ENCODE data around the gene UBE2F.
"Not testable (repeated sequence)": the region's sequence is repeated elsewhere in the genome, so short reads cannot be mapped to it uniquely, and the experiment has no call there.

UBE2F gene

DNA sequence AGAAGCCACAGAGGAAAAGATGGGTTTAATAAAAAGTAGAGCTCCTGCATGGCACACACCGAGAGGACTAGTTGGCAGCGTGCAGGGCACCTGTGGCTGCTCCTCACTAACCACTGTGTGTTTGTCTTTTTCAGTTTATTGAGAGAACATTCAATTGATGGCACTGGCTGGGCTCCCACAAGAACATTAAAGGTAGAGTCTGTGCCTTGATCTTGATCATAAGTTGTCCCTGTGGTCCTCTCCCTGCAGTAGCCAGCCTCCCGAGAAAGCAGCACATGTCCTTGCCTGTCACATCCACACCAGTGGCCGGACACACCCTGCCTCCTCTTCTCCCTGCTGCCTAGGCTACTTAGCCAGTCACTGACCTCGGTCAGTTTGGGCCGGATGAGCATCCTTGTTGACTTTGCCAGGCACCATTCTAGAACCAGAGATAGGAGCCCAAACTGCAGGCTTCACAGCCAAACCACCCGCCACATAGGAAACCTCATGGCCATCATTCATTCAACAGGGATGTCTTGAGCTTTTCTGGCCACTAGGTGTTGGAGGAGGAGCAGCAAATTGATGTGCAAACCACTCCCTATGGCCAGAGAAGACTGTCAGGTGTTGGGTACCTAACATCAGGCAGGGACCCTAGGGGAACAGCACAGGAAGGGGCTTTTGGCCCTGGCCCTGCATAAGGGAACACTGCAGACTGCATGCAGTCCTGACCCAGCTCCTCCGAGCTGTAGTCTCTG, 63.8 kb downstream of the UBE2F start:
- no peak overlapping the region for H3K27ac ChIP-seq (ENCODE audit: low read depth, low read length)
- H3K4me3 ChIP-seq (ENCODE audit: low read depth, low read length), result no peak overlapping the region
- H3K9ac ChIP-seq (ENCODE audit: low read depth, low read length), result no peak overlapping the region
- no peaks in the 10 kb centered on the region for H3K9me3 ChIP-seq (ENCODE audit: control insufficient read depth, insufficient read depth, low read length)
- H3K27me3 ChIP-seq (ENCODE audit: control insufficient read depth, insufficient read depth, low read length), result no peaks in the 10 kb centered on the region
- H3K4me1 ChIP-seq (ENCODE audit: control insufficient read depth, insufficient read depth, low read length), result peaks cover 13% of the 10 kb centered on the region
- peaks cover 47% of the 10 kb centered on the region for H3K36me3 ChIP-seq (ENCODE audit: control insufficient read depth, insufficient read depth, low read length)

DNA sequence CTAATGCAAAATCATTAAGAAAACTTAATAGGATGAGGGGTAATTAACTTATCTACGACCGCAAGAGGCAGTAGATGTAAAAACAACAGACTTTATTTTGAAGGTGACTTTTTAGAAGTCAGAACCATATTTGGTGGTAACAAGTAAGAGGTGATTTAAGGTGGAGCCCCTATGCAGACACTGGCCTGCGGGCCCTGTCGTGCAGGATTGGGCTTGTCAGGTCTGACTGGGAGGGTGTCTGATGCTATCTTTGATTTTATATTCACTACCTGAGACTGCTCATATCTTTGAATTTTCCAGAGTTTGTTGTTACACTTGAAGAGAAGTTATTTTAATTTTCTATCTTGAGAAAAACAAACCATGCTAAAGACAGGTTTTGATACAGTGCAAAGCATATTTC, 64.9 kb downstream of the UBE2F start:
- no peak overlapping the region for H3K4me3 ChIP-seq (ENCODE audit: low read depth, low read length)
- peaks cover 55% of the 10 kb centered on the region for H3K36me3 ChIP-seq (ENCODE audit: control insufficient read depth, insufficient read depth, low read length)
- H3K9me3 ChIP-seq (ENCODE audit: control insufficient read depth, insufficient read depth, low read length), result no peaks in the 10 kb centered on the region
- H3K9ac ChIP-seq (ENCODE audit: low read depth, low read length), result no peak overlapping the region
- peaks cover 13% of the 10 kb centered on the region for H3K4me1 ChIP-seq (ENCODE audit: control insufficient read depth, insufficient read depth, low read length)
- no peak overlapping the region for H3K27ac ChIP-seq (ENCODE audit: low read depth, low read length)
- H3K27me3 ChIP-seq (ENCODE audit: control insufficient read depth, insufficient read depth, low read length), result no peaks in the 10 kb centered on the region

DNA sequence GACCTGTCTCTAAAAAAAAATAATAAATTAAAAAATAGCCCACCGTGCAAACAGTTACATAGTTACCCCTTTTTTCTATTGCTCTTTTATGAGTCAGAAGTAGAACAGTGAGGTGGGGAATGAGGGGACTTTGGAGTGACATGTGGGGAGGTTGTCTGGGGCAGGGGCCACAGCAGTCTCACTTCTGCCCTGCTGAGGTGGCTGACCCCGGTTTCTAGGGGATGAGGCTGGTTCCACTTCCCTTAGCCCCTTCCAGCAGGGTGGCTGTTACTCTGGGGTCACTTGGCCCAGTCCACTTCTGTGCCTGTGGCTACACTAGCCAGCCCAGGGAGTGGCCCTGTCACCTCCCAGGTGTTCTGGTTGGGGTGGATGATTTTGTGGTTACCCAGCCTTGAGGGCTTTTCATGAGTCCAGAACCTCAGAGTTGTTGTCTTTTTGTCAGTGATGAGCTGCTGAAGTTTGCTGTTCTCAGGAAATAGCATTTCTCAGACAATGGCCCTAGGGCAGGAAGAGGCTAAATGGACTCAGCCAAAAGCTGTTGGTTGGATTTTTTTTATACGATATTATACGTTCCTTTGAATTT, 66.0 kb downstream of the UBE2F start:
- peaks cover 58% of the 10 kb centered on the region for H3K36me3 ChIP-seq (ENCODE audit: control insufficient read depth, insufficient read depth, low read length)
- H3K9me3 ChIP-seq (ENCODE audit: control insufficient read depth, insufficient read depth, low read length), result no peaks in the 10 kb centered on the region
- H3K27ac ChIP-seq (ENCODE audit: low read depth, low read length), result no peak overlapping the region

GRCh38 chr2:238033991-238034390, 67.2 kb downstream of the UBE2F start:
- not testable (repeated sequence) for H3K27me3 ChIP-seq (ENCODE audit: control insufficient read depth, insufficient read depth, low read length); H3K27ac ChIP-seq (ENCODE audit: low read depth, low read length); H3K9me3 ChIP-seq (ENCODE audit: control insufficient read depth, insufficient read depth, low read length); H3K4me1 ChIP-seq (ENCODE audit: control insufficient read depth, insufficient read depth, low read length); H3K4me3 ChIP-seq (ENCODE audit: low read depth, low read length); H3K9ac ChIP-seq (ENCODE audit: low read depth, low read length)
- H3K36me3 ChIP-seq (ENCODE audit: control insufficient read depth, insufficient read depth, low read length), result peaks cover 66% of the 10 kb centered on the region

More for the DNA sequence above, 66.0 kb downstream of the UBE2F start:
- H3K27me3 ChIP-seq (ENCODE audit: control insufficient read depth, insufficient read depth, low read length), result no peaks in the 10 kb centered on the region
- no peak overlapping the region for H3K4me3 ChIP-seq (ENCODE audit: low read depth, low read length)
- peaks cover 5% of the 10 kb centered on the region for H3K4me1 ChIP-seq (ENCODE audit: control insufficient read depth, insufficient read depth, low read length)
- H3K9ac ChIP-seq (ENCODE audit: low read depth, low read length), result no peak overlapping the region

- Histone ChIP-seq H3K9ac (ENCODE audit: low read depth, low read length) (no peak overlapping the region), H3K27me3 (ENCODE audit: control insufficient read depth, insufficient read depth, low read length) (no peaks in the 10 kb centered on the region), H3K27ac (ENCODE audit: low read depth, low read length) (no peak overlapping the region), H3K4me1 (ENCODE audit: control insufficient read depth, insufficient read depth, low read length) (no peaks in the 10 kb centered on the region), H3K9me3 (ENCODE audit: control insufficient read depth, insufficient read depth, low read length) (no peaks in the 10 kb centered on the region), H3K36me3 (ENCODE audit: control insufficient read depth, insufficient read depth, low read length) (peaks cover 64% of the 10 kb centered on the region), H3K4me3 (ENCODE audit: low read depth, low read length) (no peak overlapping the region)
Measured at GRCh38 chr2:238038203-238038602, 71.4 kb downstream of the UBE2F start.

DNA sequence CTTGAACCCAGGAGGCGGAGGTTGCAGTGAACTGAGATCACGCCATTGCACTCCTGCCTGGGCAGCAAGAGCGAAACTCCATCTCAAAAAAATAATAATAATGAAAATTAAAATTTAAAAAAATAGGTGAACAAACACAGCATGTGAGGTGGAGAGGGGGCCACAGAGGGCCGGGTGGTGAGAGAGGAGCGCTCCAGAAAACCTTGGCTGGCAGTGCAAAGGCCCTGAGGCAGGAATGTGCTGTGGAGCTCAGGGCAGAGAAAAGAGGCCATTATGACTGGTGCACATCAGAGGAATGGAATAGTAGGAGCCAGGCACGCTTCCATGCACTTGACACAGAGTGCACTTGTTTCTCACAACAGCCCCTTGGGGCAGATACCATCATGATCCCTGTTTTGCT, 72.3 kb downstream of the UBE2F start:
- Histone ChIP-seq H3K4me3 (ENCODE audit: low read depth, low read length) (no peak overlapping the region), H3K9ac (ENCODE audit: low read depth, low read length) (no peak overlapping the region), H3K36me3 (ENCODE audit: control insufficient read depth, insufficient read depth, low read length) (peaks cover 64% of the 10 kb centered on the region), H3K27ac (ENCODE audit: low read depth, low read length) (no peak overlapping the region), H3K27me3 (ENCODE audit: control insufficient read depth, insufficient read depth, low read length) (no peaks in the 10 kb centered on the region), H3K4me1 (ENCODE audit: control insufficient read depth, insufficient read depth, low read length) (no peaks in the 10 kb centered on the region), H3K9me3 (ENCODE audit: control insufficient read depth, insufficient read depth, low read length) (no peaks in the 10 kb centered on the region)

DNA sequence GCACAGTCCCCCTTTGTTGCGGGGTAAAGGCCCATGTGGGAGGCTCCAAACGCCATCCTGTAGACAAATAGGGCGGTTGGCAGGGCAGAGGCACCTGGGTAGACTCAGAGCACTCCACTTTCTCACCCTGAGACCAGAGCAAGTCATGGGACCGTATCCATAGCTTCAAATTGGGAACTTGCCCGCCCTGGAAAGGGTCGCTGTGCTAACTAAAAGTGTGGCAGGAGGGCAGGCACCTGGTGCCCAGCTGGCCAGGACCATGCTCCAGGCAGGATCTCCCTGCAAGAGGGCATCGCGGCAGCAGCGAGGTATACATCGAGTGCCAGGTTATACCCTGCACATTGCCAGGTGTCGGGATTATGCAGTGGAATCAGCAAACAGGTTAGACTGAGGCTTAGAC, 73.2 kb downstream of the UBE2F start:
- H3K36me3 ChIP-seq (ENCODE audit: control insufficient read depth, insufficient read depth, low read length), result peaks cover 64% of the 10 kb centered on the region
- H3K27me3 ChIP-seq (ENCODE audit: control insufficient read depth, insufficient read depth, low read length), result no peaks in the 10 kb centered on the region
- H3K9me3 ChIP-seq (ENCODE audit: control insufficient read depth, insufficient read depth, low read length), result no peaks in the 10 kb centered on the region
- H3K27ac ChIP-seq (ENCODE audit: low read depth, low read length), result no peak overlapping the region
- H3K9ac ChIP-seq (ENCODE audit: low read depth, low read length), result no peak overlapping the region
- no peak overlapping the region for H3K4me3 ChIP-seq (ENCODE audit: low read depth, low read length)
- no peaks in the 10 kb centered on the region for H3K4me1 ChIP-seq (ENCODE audit: control insufficient read depth, insufficient read depth, low read length)

GRCh38 chr2:238040918-238041317, 74.1 kb downstream of the UBE2F start:
- no peaks in the 10 kb centered on the region for H3K27me3 ChIP-seq (ENCODE audit: control insufficient read depth, insufficient read depth, low read length)
- H3K9ac ChIP-seq (ENCODE audit: low read depth, low read length), result no peak overlapping the region
- no peak overlapping the region for H3K4me3 ChIP-seq (ENCODE audit: low read depth, low read length)
- no peak overlapping the region for H3K27ac ChIP-seq (ENCODE audit: low read depth, low read length)
- H3K4me1 ChIP-seq (ENCODE audit: control insufficient read depth, insufficient read depth, low read length), result no peaks in the 10 kb centered on the region
- no peaks in the 10 kb centered on the region for H3K9me3 ChIP-seq (ENCODE audit: control insufficient read depth, insufficient read depth, low read length)
- peaks cover 62% of the 10 kb centered on the region for H3K36me3 ChIP-seq (ENCODE audit: control insufficient read depth, insufficient read depth, low read length)

DNA sequence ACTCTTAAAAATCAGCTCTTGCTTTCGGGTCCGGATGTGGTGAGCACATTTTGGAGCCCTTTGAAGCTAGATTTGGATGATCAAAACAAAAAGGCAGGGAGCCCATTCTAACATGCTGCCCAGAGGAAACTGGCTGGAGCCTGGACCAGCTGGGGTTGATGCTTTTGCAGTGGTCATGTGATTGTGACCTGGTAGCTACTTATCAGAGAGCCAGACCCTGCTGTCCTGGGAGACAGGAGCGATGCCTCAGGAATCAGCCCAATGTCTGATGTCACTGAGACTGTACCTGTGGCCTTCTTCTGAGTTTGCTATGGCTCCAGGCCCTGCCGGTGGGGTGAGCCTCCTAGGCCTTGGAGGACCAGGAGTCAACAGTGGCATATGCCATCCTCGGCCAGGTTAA, 75.3 kb downstream of the UBE2F start:
- Histone ChIP-seq H3K27ac (ENCODE audit: low read depth, low read length) (no peak overlapping the region), H3K9me3 (ENCODE audit: control insufficient read depth, insufficient read depth, low read length) (no peaks in the 10 kb centered on the region), H3K9ac (ENCODE audit: low read depth, low read length) (no peak overlapping the region), H3K36me3 (ENCODE audit: control insufficient read depth, insufficient read depth, low read length) (peaks cover 55% of the 10 kb centered on the region), H3K4me1 (ENCODE audit: control insufficient read depth, insufficient read depth, low read length) (no peaks in the 10 kb centered on the region), H3K4me3 (ENCODE audit: low read depth, low read length) (no peak overlapping the region), H3K27me3 (ENCODE audit: control insufficient read depth, insufficient read depth, low read length) (no peaks in the 10 kb centered on the region)

DNA sequence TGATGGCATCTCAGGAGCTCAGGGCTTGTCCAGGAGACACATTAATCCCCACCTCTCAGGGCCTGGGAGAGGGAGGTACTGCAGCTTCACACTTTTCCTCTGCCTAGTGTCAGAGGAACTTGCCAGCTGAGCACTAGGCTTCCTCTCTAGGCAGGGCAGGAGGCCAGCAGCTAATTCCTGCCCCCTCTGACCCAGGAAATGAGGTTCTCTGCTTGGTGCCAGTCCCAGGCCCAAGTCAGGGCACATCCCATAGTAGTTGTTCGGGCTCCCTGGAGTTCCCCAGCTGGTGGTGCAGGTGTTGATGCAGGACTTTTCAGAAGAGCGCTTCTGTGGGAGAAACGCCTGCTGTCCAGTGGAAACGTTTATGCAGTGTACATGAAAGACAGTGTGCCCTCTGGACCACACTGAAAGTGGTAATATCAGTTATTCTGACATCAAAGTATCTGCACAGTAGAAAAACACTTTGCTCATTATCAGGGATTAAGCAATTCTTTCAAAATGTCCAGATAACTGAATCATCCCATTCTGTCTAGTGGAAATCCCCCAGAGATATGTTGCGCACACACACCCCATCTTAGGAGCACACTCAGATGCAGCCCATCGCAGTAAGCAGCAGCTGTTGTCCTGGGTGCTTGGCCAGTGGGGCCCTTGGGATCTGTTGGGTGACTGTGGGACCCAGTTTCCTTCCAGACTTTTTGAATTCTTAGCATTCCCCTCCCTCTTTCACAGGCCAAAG, 76.2 kb downstream of the UBE2F start:
- Histone ChIP-seq H3K36me3 (ENCODE audit: control insufficient read depth, insufficient read depth, low read length) (peaks cover 47% of the 10 kb centered on the region), H3K4me3 (ENCODE audit: low read depth, low read length) (no peak overlapping the region), H3K9me3 (ENCODE audit: control insufficient read depth, insufficient read depth, low read length) (no peaks in the 10 kb centered on the region), H3K27ac (ENCODE audit: low read depth, low read length) (no peak overlapping the region), H3K9ac (ENCODE audit: low read depth, low read length) (no peak overlapping the region), H3K4me1 (ENCODE audit: control insufficient read depth, insufficient read depth, low read length) (no peaks in the 10 kb centered on the region), H3K27me3 (ENCODE audit: control insufficient read depth, insufficient read depth, low read length) (no peaks in the 10 kb centered on the region)

GRCh38 chr2:238043851-238044250, 77.0 kb downstream of the UBE2F start:
- Histone ChIP-seq H3K27me3 (ENCODE audit: control insufficient read depth, insufficient read depth, low read length) (no peaks in the 10 kb centered on the region), H3K4me1 (ENCODE audit: control insufficient read depth, insufficient read depth, low read length) (no peaks in the 10 kb centered on the region), H3K9ac (ENCODE audit: low read depth, low read length) (no peak overlapping the region), H3K4me3 (ENCODE audit: low read depth, low read length) (no peak overlapping the region), H3K36me3 (ENCODE audit: control insufficient read depth, insufficient read depth, low read length) (peaks cover 39% of the 10 kb centered on the region), H3K9me3 (ENCODE audit: control insufficient read depth, insufficient read depth, low read length) (no peaks in the 10 kb centered on the region), H3K27ac (ENCODE audit: low read depth, low read length) (no peak overlapping the region)

All from HUES48 (cell line).